ENCODE measurements around the gene ANKRD6.

GRCh38 chr6:89669002-89669401 lies 236.1 kb downstream of the ANKRD6 start:
- TF ChIP-seq GATA2 (IDR thresholded peaks at IDR 0.05; ENCODE audit: low read depth, low read length) = no peak
- no peak for TF ChIP-seq GATA3 (IDR thresholded peaks at IDR 0.05; ENCODE audit: low read depth, low read length)

Measured in SH-SY5Y (cell line).